Activated T-cell treated with anti-CD3 and anti-CD28 coated beads, Interleukin-2, amount 50 U/mL, for 4 hours (primary cell): ENCODE data around the gene PPP1R14C. TPM values are rescaled to one million over a fixed set of nuclear protein-coding genes. Genes with fewer than 3 reads are reported as not detected.

Experiments used
- ATAC-seq, 2 donors: fragments of 200-7000 bp; cut with Tn5 transposase; one replicate each; pipeline ENCODE4 v1.10.0; 2021
- DNase-seq: peaks from one replicate; pipeline ENCODE4 v3.0.0-alpha.2; 2020
- H3K27me3 Mint-ChIP-seq: one replicate; pipeline ENCODE4 v1.8.0; 2021; ENCODE audit warnings: low read depth, mixed read lengths
- H3K36me3 Mint-ChIP-seq: one replicate; pipeline ENCODE4 v1.8.0; 2022; ENCODE audit warnings: mixed read lengths; ENCODE audit not compliant: insufficient read depth
- H3K4me1 Mint-ChIP-seq: one replicate; pipeline ENCODE4 v1.8.0; 2021; ENCODE audit warnings: low read depth, mixed read lengths
- H3K4me3 Mint-ChIP-seq: one replicate; pipeline ENCODE4 v1.8.0; 2021; ENCODE audit warnings: mild to moderate bottlenecking, moderate library complexity, mixed read lengths
- H3K9me3 Mint-ChIP-seq: one replicate; pipeline ENCODE4 v1.8.0; 2021; ENCODE audit warnings: mixed read lengths
- total RNA-seq, 3 donors: library from RNA; stranded (reverse); gene quantifications; one replicate each; pipeline ENCODE4 v1.2.1, GENCODE V29; 2021

The PPP1R14C gene
- total RNA-seq, 3 donors from 2014 or later: 0.18 to 0.52 TPM; not detected in 1

DNA sequence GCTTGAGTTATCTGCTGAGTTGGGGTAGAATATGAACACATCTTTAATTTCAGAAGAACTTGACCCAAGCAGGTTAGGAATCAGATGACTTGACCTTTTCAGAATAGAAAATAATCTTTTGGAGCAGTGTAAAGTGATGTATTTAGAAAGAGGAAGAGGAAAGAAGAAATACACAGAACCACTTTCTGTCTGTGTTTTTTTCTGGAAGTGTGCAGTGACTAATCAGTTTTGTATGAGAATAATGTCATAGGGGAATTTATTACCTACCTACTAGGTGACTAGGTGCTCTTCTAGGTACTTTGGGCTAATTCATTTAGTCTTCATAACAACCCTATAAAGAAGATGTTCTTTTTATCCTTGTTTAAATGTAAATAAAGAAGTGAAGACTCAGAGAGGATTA is 3.0 kb downstream of the PPP1R14C start:
- Mint-ChIP-seq H3K4me1 (peaks cover 18% of the 10 kb centered on the region), H3K4me3 (no peak overlapping the region), H3K36me3 (no peaks in the 10 kb centered on the region), H3K27me3 (peaks cover 64% of the 10 kb centered on the region), H3K9me3 (no peaks in the 10 kb centered on the region)
- peak in 1 of 2 donors; percentile 3 for ATAC-seq
- no peak for DNase-seq

DNA sequence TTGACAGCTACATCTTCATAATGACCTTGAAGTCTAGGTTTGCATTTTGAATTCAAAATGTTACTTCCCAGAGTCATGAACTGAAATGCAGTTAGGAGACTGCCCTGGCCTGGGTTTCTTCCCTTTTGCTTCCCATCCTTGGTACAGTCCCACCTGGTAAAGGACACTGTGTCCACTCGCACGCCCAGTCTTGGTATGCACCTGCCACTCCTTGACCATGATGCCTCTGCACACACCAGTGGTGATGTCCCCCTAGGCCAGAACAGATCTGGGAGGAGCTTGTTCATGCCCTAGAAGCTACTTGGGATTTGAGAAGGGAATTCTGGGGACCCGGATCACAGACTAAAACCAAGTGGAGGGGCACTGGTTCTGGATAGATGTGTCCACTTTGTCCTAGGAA is 3.6 kb downstream of the PPP1R14C start:
- peaks cover 64% of the 10 kb centered on the region for H3K27me3 Mint-ChIP-seq

GRCh38 chr6:150149146-150149545 is 6.3 kb downstream of the PPP1R14C start:
- DNase-seq (no peak), ATAC-seq (no peak)
- no peaks in the 10 kb centered on the region for H3K36me3 Mint-ChIP-seq
- H3K4me3 Mint-ChIP-seq: no peak overlapping the region
- no peaks in the 10 kb centered on the region for H3K9me3 Mint-ChIP-seq
- peaks cover 67% of the 10 kb centered on the region for H3K27me3 Mint-ChIP-seq
- peaks cover 20% of the 10 kb centered on the region for H3K4me1 Mint-ChIP-seq

More for the DNA sequence above, 3.6 kb downstream of the PPP1R14C start:
- Mint-ChIP-seq H3K4me3 (no peak overlapping the region), H3K9me3 (no peaks in the 10 kb centered on the region), H3K36me3 (no peaks in the 10 kb centered on the region), H3K4me1 (peaks cover 18% of the 10 kb centered on the region)
- DNase-seq (no peak), ATAC-seq (no peak)

GRCh38 chr6:150150458-150150820 is 7.6 kb downstream of the PPP1R14C start:
- DNase-seq (no peak), ATAC-seq (no peak)
- H3K9me3 Mint-ChIP-seq: no peaks in the 10 kb centered on the region
- no peaks in the 10 kb centered on the region for H3K36me3 Mint-ChIP-seq
- peaks cover 17% of the 10 kb centered on the region for H3K4me1 Mint-ChIP-seq
- H3K4me3 Mint-ChIP-seq: no peak overlapping the region
- peaks cover 59% of the 10 kb centered on the region for H3K27me3 Mint-ChIP-seq

GRCh38 chr6:150150821-150151646 is 8.2 kb downstream of the PPP1R14C start:
- H3K27me3 Mint-ChIP-seq: peaks cover 53% of the 10 kb centered on the region
- ATAC-seq (no peak), DNase-seq (no peak)
- no peak overlapping the region for H3K4me3 Mint-ChIP-seq
- no peaks in the 10 kb centered on the region for H3K9me3 Mint-ChIP-seq
- H3K36me3 Mint-ChIP-seq: no peaks in the 10 kb centered on the region
- peaks cover 11% of the 10 kb centered on the region for H3K4me1 Mint-ChIP-seq

- Mint-ChIP-seq H3K36me3 (no peaks in the 10 kb centered on the region), H3K27me3 (peaks cover 40% of the 10 kb centered on the region)
Measured at GRCh38 chr6:150152891-150153876, 10.3 kb downstream of the PPP1R14C start.

DNA sequence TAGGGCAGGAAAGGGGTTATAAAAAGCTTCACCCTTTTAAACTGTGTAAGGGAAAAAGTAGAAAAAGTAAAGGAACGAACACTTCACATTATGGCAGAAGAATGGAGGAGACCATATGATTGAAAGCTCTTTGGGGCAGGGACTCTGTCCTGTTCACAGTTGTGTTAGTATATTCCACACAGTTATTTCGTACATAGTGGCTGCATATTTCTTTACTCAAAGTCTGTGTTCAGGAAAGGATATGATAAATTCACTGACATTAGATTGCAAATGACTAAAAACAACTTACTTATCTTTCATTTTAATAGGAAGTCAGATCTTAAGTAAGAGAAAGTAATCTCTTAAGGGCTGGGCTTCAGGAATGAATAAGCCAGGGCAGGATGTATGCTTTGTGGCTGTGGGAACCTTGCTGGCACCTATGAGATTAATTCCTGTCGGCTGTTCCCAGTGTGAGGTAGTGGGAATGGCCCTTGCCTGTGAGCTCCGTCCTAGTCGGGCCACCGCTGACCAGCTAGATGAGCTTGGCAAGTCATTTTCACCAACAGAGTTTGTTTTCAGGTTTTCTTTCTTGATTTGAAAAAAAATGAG is 11.2 kb downstream of the PPP1R14C start:
- no peak overlapping the region for H3K4me3 Mint-ChIP-seq
- no peaks in the 10 kb centered on the region for H3K36me3 Mint-ChIP-seq
- no peaks in the 10 kb centered on the region for H3K9me3 Mint-ChIP-seq
- ATAC-seq (peak in 1 of 2 donors; percentile 32), DNase-seq (no peak)
- H3K27me3 Mint-ChIP-seq: peaks cover 36% of the 10 kb centered on the region
- peaks cover 16% of the 10 kb centered on the region for H3K4me1 Mint-ChIP-seq

More at GRCh38 chr6:150152891-150153876, 10.3 kb downstream of the PPP1R14C start:
- no peak overlapping the region for H3K4me3 Mint-ChIP-seq
- peaks cover 16% of the 10 kb centered on the region for H3K4me1 Mint-ChIP-seq
- no peak for DNase-seq
- no peaks in the 10 kb centered on the region for H3K9me3 Mint-ChIP-seq
- ATAC-seq: no peak

- DNase-seq: no peak
- H3K9me3 Mint-ChIP-seq: no peaks in the 10 kb centered on the region
- H3K4me1 Mint-ChIP-seq: peaks cover 16% of the 10 kb centered on the region
- no peaks in the 10 kb centered on the region for H3K36me3 Mint-ChIP-seq
- no peak overlapping the region for H3K4me3 Mint-ChIP-seq
- H3K27me3 Mint-ChIP-seq: peaks cover 18% of the 10 kb centered on the region
- no peak for ATAC-seq
Measured at GRCh38 chr6:150156460-150156859, 13.6 kb downstream of the PPP1R14C start.

- Mint-ChIP-seq H3K4me3 (no peak overlapping the region), H3K9me3 (no peaks in the 10 kb centered on the region), H3K27me3 (peaks cover 16% of the 10 kb centered on the region), H3K4me1 (peaks cover 16% of the 10 kb centered on the region), H3K36me3 (no peaks in the 10 kb centered on the region)
- no peak for ATAC-seq
- DNase-seq: no peak
Measured at GRCh38 chr6:150157081-150157480, 14.2 kb downstream of the PPP1R14C start.

GRCh38 chr6:150159757-150160156 is 16.9 kb downstream of the PPP1R14C start:
- H3K36me3 Mint-ChIP-seq: no peaks in the 10 kb centered on the region
- H3K9me3 Mint-ChIP-seq: no peaks in the 10 kb centered on the region
- H3K4me3 Mint-ChIP-seq: no peak overlapping the region
- ATAC-seq (no peak), DNase-seq (no peak)
- peaks cover 4% of the 10 kb centered on the region for H3K4me1 Mint-ChIP-seq
- peaks cover 2% of the 10 kb centered on the region for H3K27me3 Mint-ChIP-seq

DNA sequence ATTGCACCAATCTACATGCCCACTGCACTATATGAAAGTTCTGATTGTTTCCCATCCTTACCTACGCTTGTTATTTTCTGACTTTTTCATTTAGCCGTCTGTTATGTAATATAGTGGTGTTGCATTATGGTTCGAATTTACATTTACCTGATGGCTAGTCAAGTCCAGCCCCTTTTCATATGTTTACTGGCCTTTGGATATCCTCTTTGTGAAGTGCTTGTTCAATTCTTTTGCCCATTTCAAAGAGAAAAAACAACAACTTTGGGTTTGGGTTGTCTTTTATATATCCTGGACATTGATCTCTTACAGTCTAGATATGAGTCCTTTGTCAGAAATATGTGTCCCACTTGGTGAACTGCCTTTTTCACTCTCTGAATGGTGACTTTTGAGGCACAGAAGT is 21.1 kb downstream of the PPP1R14C start:
- H3K27me3 Mint-ChIP-seq: peaks cover 2% of the 10 kb centered on the region
- no peaks in the 10 kb centered on the region for H3K9me3 Mint-ChIP-seq
- no peaks in the 10 kb centered on the region for H3K4me1 Mint-ChIP-seq
- no peak overlapping the region for H3K4me3 Mint-ChIP-seq
- ATAC-seq (no peak), DNase-seq (no peak)
- no peaks in the 10 kb centered on the region for H3K36me3 Mint-ChIP-seq

DNA sequence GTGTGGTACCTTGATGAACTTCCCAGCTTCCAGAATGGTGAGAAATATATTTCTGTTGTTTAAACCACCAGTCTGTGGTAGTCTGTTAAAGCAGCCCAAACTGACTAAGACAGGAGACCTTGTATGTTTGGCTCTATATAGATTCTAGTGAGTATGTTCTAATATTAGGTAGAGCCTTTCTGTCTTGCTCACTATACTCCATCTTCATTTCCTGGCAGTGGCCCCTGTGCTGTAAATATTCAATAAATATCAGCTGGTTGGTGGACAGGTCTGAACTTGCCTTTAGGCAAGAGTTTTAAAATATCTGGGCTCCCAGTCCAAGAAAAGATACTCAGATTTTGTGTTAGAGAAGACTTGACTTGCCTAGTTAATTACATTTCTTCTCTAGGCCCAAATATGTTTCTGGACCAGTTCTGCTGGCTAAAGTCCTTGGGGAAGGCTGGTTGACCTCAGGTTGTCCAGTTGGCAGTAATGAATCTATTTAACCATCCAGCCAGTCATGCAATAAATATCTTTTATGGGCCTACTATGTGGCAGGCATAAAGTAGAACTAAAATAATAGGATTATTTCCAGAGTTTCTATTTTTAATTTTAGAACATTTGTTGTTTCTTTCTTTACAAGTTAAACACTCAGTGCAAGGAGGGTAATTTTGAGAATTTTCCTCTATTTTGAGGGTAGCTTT is 22.3 kb downstream of the PPP1R14C start:
- ATAC-seq (no peak), DNase-seq (no peak)
- Mint-ChIP-seq H3K4me3 (no peak overlapping the region), H3K36me3 (no peaks in the 10 kb centered on the region), H3K27me3 (peaks cover 6% of the 10 kb centered on the region), H3K4me1 (peaks cover 8% of the 10 kb centered on the region), H3K9me3 (no peaks in the 10 kb centered on the region)

GRCh38 chr6:150167479-150167873 is 24.6 kb downstream of the PPP1R14C start:
- Mint-ChIP-seq H3K4me1 (peaks cover 11% of the 10 kb centered on the region), H3K36me3 (no peaks in the 10 kb centered on the region), H3K4me3 (no peak overlapping the region), H3K27me3 (peaks cover 9% of the 10 kb centered on the region), H3K9me3 (no peaks in the 10 kb centered on the region)
- ATAC-seq: no peak
- no peak for DNase-seq

GRCh38 chr6:150169181-150169580 is 26.3 kb downstream of the PPP1R14C start:
- H3K9me3 Mint-ChIP-seq: no peaks in the 10 kb centered on the region

More at GRCh38 chr6:150169181-150169580, 26.3 kb downstream of the PPP1R14C start:
- no peak for DNase-seq
- H3K4me3 Mint-ChIP-seq: no peak overlapping the region
- no peak for ATAC-seq
- peaks cover 11% of the 10 kb centered on the region for H3K4me1 Mint-ChIP-seq
- no peaks in the 10 kb centered on the region for H3K36me3 Mint-ChIP-seq
- peaks cover 9% of the 10 kb centered on the region for H3K27me3 Mint-ChIP-seq
